Measurements from ENCODE around the gene MEGF6.

- TF ChIP-seq, protein P1, sequence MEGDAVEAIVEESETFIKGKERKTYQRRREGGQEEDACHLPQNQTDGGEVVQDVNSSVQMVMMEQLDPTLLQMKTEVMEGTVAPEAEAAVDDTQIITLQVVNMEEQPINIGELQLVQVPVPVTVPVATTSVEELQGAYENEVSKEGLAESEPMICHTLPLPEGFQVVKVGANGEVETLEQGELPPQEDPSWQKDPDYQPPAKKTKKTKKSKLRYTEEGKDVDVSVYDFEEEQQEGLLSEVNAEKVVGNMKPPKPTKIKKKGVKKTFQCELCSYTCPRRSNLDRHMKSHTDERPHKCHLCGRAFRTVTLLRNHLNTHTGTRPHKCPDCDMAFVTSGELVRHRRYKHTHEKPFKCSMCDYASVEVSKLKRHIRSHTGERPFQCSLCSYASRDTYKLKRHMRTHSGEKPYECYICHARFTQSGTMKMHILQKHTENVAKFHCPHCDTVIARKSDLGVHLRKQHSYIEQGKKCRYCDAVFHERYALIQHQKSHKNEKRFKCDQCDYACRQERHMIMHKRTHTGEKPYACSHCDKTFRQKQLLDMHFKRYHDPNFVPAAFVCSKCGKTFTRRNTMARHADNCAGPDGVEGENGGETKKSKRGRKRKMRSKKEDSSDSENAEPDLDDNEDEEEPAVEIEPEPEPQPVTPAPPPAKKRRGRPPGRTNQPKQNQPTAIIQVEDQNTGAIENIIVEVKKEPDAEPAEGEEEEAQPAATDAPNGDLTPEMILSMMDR (conservative IDR thresholded peaks at IDR 0.05), result no peak
- no peak for TF ChIP-seq ZFX (IDR thresholded peaks at IDR 0.05)
Observed at GRCh38 chr1:3463013-3463385, 148.3 kb downstream of the MEGF6 start.
